Measurements from ENCODE around the gene MRC2. TPM values are rescaled to one million over a fixed set of nuclear protein-coding genes. Genes with fewer than 3 reads are reported as not detected.

The MRC2 gene
- total RNA-seq, 2 experiments from 2014 or later: 11.2 to 12.5 TPM

DNA sequence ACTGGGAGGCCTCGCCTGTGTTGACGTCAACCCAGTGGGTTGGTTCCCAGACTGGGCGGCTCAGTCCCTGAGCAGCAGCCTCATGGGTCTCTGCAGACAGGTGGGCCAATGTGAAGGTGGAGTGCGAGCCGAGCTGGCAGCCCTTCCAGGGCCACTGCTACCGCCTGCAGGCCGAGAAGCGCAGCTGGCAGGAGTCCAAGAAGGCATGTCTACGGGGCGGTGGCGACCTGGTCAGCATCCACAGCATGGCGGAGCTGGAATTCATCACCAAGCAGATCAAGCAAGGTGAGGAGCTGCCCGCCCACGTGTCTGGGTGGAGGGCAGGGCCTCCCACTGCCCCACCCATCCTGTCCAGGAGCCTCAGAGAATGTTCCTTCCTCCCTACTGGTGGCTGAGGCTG, 44.1 kb downstream of the MRC2 start:
- no peaks in the 10 kb centered on the region for H3K27me3 Mint-ChIP-seq
- intact Hi-C loops (cut with micrococcal nuclease): loop anchor here (10.0 kb wide), 1 partner anchor 733 kb away; no protein-coding TSS in a partner anchor
- DNase-seq: no peak
- H3K27ac Mint-ChIP-seq: no peak overlapping the region
- H3K4me3 Mint-ChIP-seq: no peak overlapping the region
- no peaks in the 10 kb centered on the region for H3K9me3 Mint-ChIP-seq
- ChIA-PET CTCF (interaction anchor here (0.6 to 3.6 kb wide), 13 partner anchors 12 to 735 kb away, joined by 3 to 37 read pairs (median 4); no protein-coding TSS in a partner anchor), POLR2A (no interaction called here)
- H3K36me3 Mint-ChIP-seq: no peaks in the 10 kb centered on the region
- H3K4me1 Mint-ChIP-seq (ENCODE audit: low read depth): no peaks in the 10 kb centered on the region

DNA sequence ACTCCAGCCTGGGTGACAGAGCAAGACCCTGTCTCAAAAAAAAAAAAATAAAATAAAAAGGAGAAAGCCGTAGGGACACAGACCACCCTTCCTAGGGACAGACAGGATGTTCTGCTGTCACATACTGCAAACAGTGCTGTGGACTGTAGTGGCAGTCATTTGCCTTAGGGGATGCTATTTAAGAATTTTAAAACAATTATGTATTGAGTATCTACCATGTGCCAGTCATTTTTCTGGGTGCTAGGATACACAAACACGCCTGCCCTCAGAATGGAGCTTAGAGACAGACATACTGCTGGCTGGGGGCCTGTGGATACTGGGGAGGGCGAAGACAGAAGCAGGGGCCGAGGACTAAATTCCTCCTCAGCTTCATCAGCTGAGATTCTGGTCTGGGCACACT, 45.5 kb downstream of the MRC2 start:
- no peaks in the 10 kb centered on the region for H3K27me3 Mint-ChIP-seq
- ChIA-PET CTCF (interaction anchor here (0.8 to 3.6 kb wide), 12 partner anchors 12 to 733 kb away, joined by 3 to 37 read pairs (median 4); no protein-coding TSS in a partner anchor), POLR2A (no interaction called here)
- no peak for DNase-seq
- H3K9me3 Mint-ChIP-seq: no peaks in the 10 kb centered on the region
- no peak overlapping the region for H3K4me3 Mint-ChIP-seq
- H3K27ac Mint-ChIP-seq: no peak overlapping the region
- no peaks in the 10 kb centered on the region for H3K36me3 Mint-ChIP-seq
- intact Hi-C loops (cut with micrococcal nuclease): loop anchor here (10.0 kb wide), 1 partner anchor 732 kb away; no protein-coding TSS in a partner anchor
- no peaks in the 10 kb centered on the region for H3K4me1 Mint-ChIP-seq (ENCODE audit: low read depth)

DNA sequence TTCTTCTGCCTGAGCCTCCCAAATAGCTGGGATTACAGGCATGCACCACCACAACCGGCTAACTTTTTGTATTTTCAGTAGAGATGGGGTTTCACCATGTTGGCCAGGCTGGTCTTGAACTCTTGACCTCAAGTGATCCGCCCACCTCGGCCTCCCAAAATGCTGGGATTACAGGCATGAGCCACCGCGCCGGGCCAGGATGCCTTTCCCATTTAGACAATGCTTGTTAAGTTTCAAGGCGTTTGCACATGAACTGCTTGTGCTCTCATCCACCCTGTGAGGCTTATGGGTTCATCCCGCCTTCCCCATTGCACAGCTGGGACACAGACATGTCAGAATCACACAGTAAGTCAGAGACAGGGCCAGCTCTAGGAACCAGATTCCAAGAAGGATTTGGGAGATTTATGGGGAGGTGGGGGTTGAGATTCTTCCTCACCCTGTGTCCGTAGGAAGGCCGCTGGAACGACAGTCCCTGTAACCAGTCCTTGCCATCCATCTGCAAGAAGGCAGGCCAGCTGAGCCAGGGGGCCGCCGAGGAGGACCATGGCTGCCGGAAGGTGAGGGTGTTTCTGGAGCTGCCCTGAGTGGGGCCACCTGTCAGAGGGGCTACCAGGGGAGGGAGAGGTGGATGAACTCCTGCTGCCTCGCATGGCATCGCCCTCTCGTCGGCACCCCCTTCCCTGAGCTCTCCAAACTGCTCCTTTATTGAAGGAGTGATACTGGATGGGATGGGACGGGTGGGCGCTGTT, 46.3 kb downstream of the MRC2 start:
- intact Hi-C loops (cut with micrococcal nuclease): loop anchor here (10.0 kb wide), 1 partner anchor 731 kb away; no protein-coding TSS in a partner anchor
- no peaks in the 10 kb centered on the region for H3K9me3 Mint-ChIP-seq
- DNase-seq: no peak
- no peaks in the 10 kb centered on the region for H3K27me3 Mint-ChIP-seq
- no peaks in the 10 kb centered on the region for H3K36me3 Mint-ChIP-seq
- no peak overlapping the region for H3K4me3 Mint-ChIP-seq
- POLR2A ChIA-PET: no interaction called here
- CTCF ChIA-PET: interaction anchor here (1.0 to 3.6 kb wide), 7 partner anchors 18 to 733 kb away, joined by 3 to 37 read pairs (median 4); no protein-coding TSS in a partner anchor
- no peak overlapping the region for H3K27ac Mint-ChIP-seq
- no peaks in the 10 kb centered on the region for H3K4me1 Mint-ChIP-seq (ENCODE audit: low read depth)

DNA sequence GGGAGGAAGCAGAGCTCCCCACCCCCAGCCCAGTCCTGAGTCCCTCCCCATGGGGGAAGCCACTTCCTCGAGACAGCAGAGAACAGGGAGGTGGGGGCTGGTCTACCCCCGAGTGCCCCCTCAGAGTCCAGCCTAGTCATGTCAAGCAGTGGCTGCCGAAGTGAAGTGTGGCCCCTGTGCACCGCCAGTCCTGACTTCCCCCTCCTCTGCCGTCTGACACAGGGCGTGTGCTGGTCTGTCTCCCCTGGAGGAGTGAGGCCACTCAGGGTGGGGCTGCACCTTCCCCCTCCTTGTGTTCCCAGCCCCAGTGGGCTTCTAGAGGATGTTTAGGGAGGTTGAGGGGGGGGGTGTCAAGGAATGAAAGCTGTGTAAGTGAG, 46.9 kb downstream of the MRC2 start:
- DNase-seq: no peak
- no peaks in the 10 kb centered on the region for H3K4me1 Mint-ChIP-seq (ENCODE audit: low read depth)
- no peak overlapping the region for H3K27ac Mint-ChIP-seq
- CTCF ChIA-PET: interaction anchor here (3.6 kb wide), 1 partner anchor 732 kb away, joined by 37 read pairs; no protein-coding TSS in a partner anchor
- intact Hi-C loops (cut with micrococcal nuclease): loop anchor here (10.0 kb wide), 1 partner anchor 730 kb away; no protein-coding TSS in a partner anchor
- no peaks in the 10 kb centered on the region for H3K27me3 Mint-ChIP-seq
- H3K9me3 Mint-ChIP-seq: no peaks in the 10 kb centered on the region
- POLR2A ChIA-PET: no interaction called here
- H3K36me3 Mint-ChIP-seq: no peaks in the 10 kb centered on the region
- no peak overlapping the region for H3K4me3 Mint-ChIP-seq

DNA sequence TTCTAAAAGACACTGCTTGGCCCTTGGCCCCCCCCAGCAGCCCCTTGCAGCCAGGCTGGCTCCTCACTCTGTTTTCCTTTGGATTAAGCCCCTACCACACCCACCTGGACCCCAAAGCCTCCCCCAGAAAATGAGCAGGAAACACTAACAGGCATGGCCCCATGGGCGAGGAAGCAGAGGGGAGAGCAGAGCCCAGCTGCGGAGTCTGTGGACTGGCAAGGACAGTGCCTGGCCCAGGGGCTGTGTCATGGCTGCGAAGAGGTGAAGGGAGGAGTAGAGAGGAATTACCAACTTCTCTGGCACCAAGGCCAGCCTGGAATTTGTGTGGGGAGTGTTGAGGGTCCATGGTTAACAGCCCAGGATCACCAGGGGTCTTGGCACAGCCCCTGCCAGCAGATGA, 47.4 kb downstream of the MRC2 start:
- no peak for DNase-seq

DNA sequence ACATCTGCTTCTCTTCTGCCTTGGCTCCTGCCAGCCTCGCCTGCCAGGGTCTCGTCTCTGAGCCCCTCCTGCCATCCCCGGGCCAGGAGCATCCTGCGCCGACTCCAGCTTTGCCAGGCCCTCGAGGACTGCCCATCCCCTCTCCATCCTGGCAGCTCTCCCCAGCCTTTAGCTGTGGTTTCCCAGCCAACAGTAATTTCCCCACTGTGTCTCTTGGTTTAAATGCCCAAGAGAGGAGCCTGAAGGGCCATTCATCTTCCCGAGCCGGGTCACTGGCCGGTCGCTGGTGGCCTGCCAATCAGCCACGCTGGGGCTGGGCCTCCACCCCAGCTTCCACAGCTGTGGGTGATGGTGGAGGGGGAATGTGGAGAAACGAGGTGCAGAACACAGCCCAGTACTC, 47.8 kb downstream of the MRC2 start:
- no peak overlapping the region for H3K27ac Mint-ChIP-seq
- CTCF ChIA-PET: no interaction called here
- H3K27me3 Mint-ChIP-seq: no peaks in the 10 kb centered on the region
- POLR2A ChIA-PET: no interaction called here
- H3K36me3 Mint-ChIP-seq: no peaks in the 10 kb centered on the region
- intact Hi-C loops (cut with micrococcal nuclease): loop anchor here (10.0 kb wide), 1 partner anchor 730 kb away; no protein-coding TSS in a partner anchor
- H3K4me1 Mint-ChIP-seq (ENCODE audit: low read depth): no peaks in the 10 kb centered on the region
- DNase-seq: no peak
- H3K9me3 Mint-ChIP-seq: no peaks in the 10 kb centered on the region
- no peak overlapping the region for H3K4me3 Mint-ChIP-seq

More for the DNA sequence above, 47.4 kb downstream of the MRC2 start:
- Mint-ChIP-seq H3K4me3 (no peak overlapping the region), H3K36me3 (no peaks in the 10 kb centered on the region), H3K4me1 (ENCODE audit: low read depth) (no peaks in the 10 kb centered on the region), H3K27ac (no peak overlapping the region), H3K27me3 (no peaks in the 10 kb centered on the region), H3K9me3 (no peaks in the 10 kb centered on the region)
- POLR2A ChIA-PET: no interaction called here
- CTCF ChIA-PET: interaction anchor here (3.6 kb wide), 1 partner anchor 732 kb away, joined by 37 read pairs; no protein-coding TSS in a partner anchor
- intact Hi-C loops (cut with micrococcal nuclease): loop anchor here (10.0 kb wide), 1 partner anchor 730 kb away; no protein-coding TSS in a partner anchor

DNA sequence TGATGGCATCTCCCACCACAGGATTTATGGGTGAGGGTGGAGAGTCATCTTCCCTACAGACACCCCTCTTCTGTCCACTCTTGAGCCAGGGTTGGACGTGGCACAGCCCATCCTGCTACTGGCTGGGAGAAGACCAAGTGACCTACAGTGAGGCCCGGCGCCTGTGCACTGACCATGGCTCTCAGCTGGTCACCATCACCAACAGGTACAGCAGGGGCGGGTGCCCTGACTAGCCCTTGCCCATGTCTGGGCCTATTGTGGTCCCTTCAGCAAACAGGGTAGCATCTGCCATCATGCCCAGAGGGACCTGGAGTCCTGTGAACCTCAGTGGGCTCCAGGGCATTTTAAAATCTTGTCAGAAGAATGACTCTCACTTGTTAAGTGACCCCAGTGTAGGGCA, 48.2 kb downstream of the MRC2 start:
- Mint-ChIP-seq H3K9me3 (no peaks in the 10 kb centered on the region), H3K36me3 (no peaks in the 10 kb centered on the region), H3K27me3 (no peaks in the 10 kb centered on the region), H3K27ac (no peak overlapping the region), H3K4me1 (ENCODE audit: low read depth) (no peaks in the 10 kb centered on the region), H3K4me3 (no peak overlapping the region)
- POLR2A ChIA-PET: no interaction called here
- DNase-seq: no peak
- intact Hi-C loops (cut with micrococcal nuclease): loop anchor here (10.0 kb wide), 1 partner anchor 729 kb away; no protein-coding TSS in a partner anchor
- CTCF ChIA-PET: no interaction called here

DNA sequence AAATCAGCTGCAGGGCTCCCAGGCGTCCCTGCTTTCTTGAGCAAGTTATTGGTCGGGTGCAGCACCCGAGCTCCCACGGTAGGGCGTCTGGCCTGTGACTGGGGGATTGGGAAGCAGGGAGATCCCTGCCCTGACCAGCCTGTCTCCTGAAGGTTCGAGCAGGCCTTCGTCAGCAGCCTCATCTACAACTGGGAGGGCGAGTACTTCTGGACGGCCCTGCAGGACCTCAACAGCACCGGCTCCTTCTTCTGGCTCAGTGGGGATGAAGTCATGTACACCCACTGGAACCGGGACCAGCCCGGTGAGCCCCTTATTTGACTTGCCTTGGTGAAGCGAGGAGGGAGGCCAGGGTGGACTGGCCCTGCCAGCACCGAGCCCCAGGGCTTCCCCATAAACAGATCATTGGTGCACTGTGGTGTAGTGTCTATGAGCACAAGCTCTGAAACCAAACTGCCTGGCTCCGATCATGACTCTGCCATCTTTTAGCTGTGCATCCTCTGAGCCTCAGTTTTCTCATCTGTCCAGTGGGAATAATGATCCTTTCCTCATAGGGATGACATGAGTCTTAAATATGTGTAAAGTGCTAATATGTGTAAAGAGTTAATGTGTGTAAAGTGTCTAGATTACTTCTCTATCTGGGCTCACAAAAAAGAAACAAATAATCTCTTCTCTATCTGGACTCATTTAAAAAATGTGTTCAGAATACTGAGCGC, 48.9 kb downstream of the MRC2 start:
- Mint-ChIP-seq H3K27ac (no peak overlapping the region), H3K36me3 (no peaks in the 10 kb centered on the region), H3K4me1 (ENCODE audit: low read depth) (no peaks in the 10 kb centered on the region), H3K4me3 (no peak overlapping the region), H3K27me3 (no peaks in the 10 kb centered on the region), H3K9me3 (no peaks in the 10 kb centered on the region)
- intact Hi-C loops (cut with micrococcal nuclease): loop anchor here (10.0 kb wide), 1 partner anchor 728 kb away; no protein-coding TSS in a partner anchor
- CTCF ChIA-PET: interaction anchor here (0.5 kb wide), 1 partner anchor 305 kb away, joined by 3 read pairs; no protein-coding TSS in a partner anchor
- POLR2A ChIA-PET: no interaction called here
- DNase-seq: no peak

DNA sequence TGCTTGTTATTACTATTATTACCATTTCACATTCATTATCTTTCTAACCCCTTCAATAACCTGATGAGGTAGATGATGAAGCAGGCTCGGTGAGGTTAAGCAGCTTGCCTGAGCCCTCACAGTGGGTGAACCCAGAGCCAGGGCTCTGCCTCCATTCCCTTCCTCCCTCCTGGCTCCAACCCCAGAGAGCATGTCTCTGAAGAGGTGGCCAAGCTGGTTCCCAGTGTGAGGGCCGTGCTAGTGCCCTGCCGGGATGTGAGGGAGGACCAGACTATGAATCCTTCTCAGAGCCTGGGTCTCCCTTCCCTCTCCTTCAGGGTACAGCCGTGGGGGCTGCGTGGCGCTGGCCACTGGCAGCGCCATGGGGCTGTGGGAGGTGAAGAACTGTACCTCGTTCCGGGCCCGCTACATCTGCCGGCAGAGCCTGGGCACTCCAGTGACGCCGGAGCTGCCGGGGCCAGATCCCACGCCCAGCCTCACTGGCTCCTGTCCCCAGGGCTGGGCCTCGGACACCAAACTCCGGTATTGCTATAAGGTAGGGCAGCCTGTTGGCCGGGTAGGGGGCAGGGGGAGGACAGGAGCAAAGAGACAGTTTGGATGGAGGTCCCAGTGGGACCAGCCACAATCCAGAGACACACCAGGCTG, 49.6 kb downstream of the MRC2 start:
- no peak overlapping the region for H3K4me3 Mint-ChIP-seq
- no peak overlapping the region for H3K27ac Mint-ChIP-seq
- DNase-seq: no peak
- H3K36me3 Mint-ChIP-seq: no peaks in the 10 kb centered on the region
- ChIA-PET CTCF (no interaction called here), POLR2A (no interaction called here)
- no peaks in the 10 kb centered on the region for H3K4me1 Mint-ChIP-seq (ENCODE audit: low read depth)
- no peaks in the 10 kb centered on the region for H3K27me3 Mint-ChIP-seq
- no peaks in the 10 kb centered on the region for H3K9me3 Mint-ChIP-seq
- intact Hi-C loops (cut with micrococcal nuclease): loop anchor here (10.0 kb wide), 1 partner anchor 728 kb away; no protein-coding TSS in a partner anchor

DNA sequence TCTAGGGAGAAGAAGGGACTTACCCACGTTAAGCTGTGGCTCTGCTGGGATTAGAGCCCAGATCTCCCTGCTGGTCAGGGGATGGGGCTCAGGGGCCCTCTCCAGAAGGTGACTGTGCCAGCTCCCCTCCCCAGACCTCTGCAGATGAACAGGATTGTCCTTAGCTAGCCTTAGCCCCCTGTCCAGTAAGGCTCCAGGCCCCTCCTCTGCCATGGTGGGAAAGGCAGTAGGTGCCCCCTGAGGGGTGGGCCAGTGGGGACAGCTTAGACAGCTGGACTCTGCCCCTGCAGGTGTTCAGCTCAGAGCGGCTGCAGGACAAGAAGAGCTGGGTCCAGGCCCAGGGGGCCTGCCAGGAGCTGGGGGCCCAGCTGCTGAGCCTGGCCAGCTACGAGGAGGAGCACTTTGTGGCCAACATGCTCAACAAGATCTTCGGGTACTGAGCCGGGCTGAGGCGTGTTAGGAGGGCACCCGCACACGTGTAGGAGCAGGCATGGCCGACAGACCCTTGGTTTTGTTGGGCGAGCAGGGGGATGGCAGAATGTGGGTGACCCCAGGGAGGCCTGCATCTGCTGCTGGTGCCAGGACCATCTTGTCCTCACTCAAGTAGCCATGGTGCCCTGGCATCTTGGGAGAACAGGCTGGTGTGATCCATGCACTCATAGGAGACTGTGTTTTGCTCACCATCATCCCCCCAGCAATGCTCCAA, 50.9 kb downstream of the MRC2 start:
- Mint-ChIP-seq H3K27me3 (no peaks in the 10 kb centered on the region), H3K4me1 (ENCODE audit: low read depth) (no peaks in the 10 kb centered on the region), H3K9me3 (no peaks in the 10 kb centered on the region), H3K4me3 (no peak overlapping the region), H3K27ac (no peak overlapping the region), H3K36me3 (no peaks in the 10 kb centered on the region)
- POLR2A ChIA-PET: no interaction called here
- intact Hi-C loops (cut with micrococcal nuclease): loop anchor here (10.0 kb wide), 1 partner anchor 726 kb away; no protein-coding TSS in a partner anchor
- DNase-seq: no peak
- CTCF ChIA-PET: no interaction called here

DNA sequence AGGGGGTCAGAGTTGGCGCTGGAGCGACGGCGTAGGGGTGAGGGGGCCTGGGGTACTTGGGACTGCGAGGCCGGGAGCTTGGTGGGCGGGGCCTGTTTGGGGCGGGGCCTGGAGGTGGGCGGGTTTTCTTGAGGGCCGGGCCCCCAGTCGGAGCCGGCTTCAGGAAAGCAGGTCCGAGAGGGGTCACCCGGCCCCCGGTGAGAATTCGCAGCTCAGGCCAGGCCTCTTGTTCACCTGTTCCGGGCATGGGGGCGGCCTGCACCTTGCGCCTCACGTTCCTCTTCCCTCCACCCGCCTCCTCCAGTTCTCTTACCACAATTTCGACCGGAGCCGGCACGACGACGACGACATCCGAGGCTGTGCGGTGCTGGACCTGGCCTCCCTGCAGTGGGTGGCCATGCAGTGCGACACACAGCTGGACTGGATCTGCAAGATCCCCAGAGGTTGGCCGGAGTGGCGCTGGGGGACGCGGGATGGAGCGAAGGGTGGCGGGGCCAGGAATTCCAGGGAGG, 52.5 kb downstream of the MRC2 start:
- Mint-ChIP-seq H3K27me3 (no peaks in the 10 kb centered on the region), H3K27ac (no peak overlapping the region), H3K36me3 (no peaks in the 10 kb centered on the region), H3K9me3 (no peaks in the 10 kb centered on the region), H3K4me1 (ENCODE audit: low read depth) (no peaks in the 10 kb centered on the region), H3K4me3 (no peak overlapping the region)
- ChIA-PET POLR2A (no interaction called here), CTCF (no interaction called here)
- DNase-seq: no peak
- intact Hi-C loops (cut with micrococcal nuclease): loop anchor here (10.0 kb wide), 1 partner anchor 725 kb away; no protein-coding TSS in a partner anchor
